Activated naive CD8-positive, alpha-beta T cell (primary cell): ENCODE results near the gene KCNT1.

ENCODE experiments used
- H3K27ac Mint-ChIP-seq: one replicate; pipeline ENCODE4 v1.8.0; 2021; ENCODE audit warnings: mixed read lengths
- H3K27me3 Mint-ChIP-seq: one replicate; pipeline ENCODE4 v1.8.0; 2021; ENCODE audit warnings: mixed read lengths
- H3K36me3 Mint-ChIP-seq: one replicate; pipeline ENCODE4 v1.8.0; 2021; ENCODE audit warnings: mixed read lengths
- H3K4me1 Mint-ChIP-seq: one replicate; pipeline ENCODE4 v1.8.0; 2021; ENCODE audit warnings: low read depth, mixed read lengths
- H3K4me3 Mint-ChIP-seq: one replicate; pipeline ENCODE4 v1.8.0; 2021; ENCODE audit warnings: mild to moderate bottlenecking, mixed read lengths
- H3K9me3 Mint-ChIP-seq: one replicate; pipeline ENCODE4 v1.8.0; 2021; ENCODE audit warnings: low read depth, mixed read lengths

Gene KCNT1

GRCh38 chr9:135718616-135719015 lies 16.6 kb downstream of the KCNT1 start:
- no peak overlapping the region for H3K4me3 Mint-ChIP-seq
- no peaks in the 10 kb centered on the region for H3K9me3 Mint-ChIP-seq
- no peak overlapping the region for H3K27ac Mint-ChIP-seq
- no peaks in the 10 kb centered on the region for H3K36me3 Mint-ChIP-seq
- H3K4me1 Mint-ChIP-seq: peaks cover 3% of the 10 kb centered on the region
- H3K27me3 Mint-ChIP-seq: peaks cover 17% of the 10 kb centered on the region

GRCh38 chr9:135719472-135719871 lies 17.5 kb downstream of the KCNT1 start:
- H3K4me1 Mint-ChIP-seq: peaks cover 3% of the 10 kb centered on the region
- no peak overlapping the region for H3K27ac Mint-ChIP-seq
- H3K27me3 Mint-ChIP-seq: peaks cover 17% of the 10 kb centered on the region
- no peaks in the 10 kb centered on the region for H3K9me3 Mint-ChIP-seq
- no peaks in the 10 kb centered on the region for H3K36me3 Mint-ChIP-seq
- H3K4me3 Mint-ChIP-seq: no peak overlapping the region

GRCh38 chr9:135722365-135722764 lies 20.4 kb downstream of the KCNT1 start:
- Mint-ChIP-seq H3K4me1 (no peaks in the 10 kb centered on the region), H3K4me3 (no peak overlapping the region), H3K9me3 (no peaks in the 10 kb centered on the region), H3K36me3 (no peaks in the 10 kb centered on the region), H3K27me3 (peaks cover 5% of the 10 kb centered on the region), H3K27ac (no peak overlapping the region)

GRCh38 chr9:135724186-135724787 lies 22.3 kb downstream of the KCNT1 start:
- Mint-ChIP-seq H3K27me3 (peaks cover 6% of the 10 kb centered on the region), H3K9me3 (no peaks in the 10 kb centered on the region), H3K4me3 (no peak overlapping the region), H3K27ac (no peak overlapping the region), H3K36me3 (no peaks in the 10 kb centered on the region), H3K4me1 (no peaks in the 10 kb centered on the region)

- peaks cover 6% of the 10 kb centered on the region for H3K27me3 Mint-ChIP-seq
- H3K36me3 Mint-ChIP-seq: no peaks in the 10 kb centered on the region
- H3K9me3 Mint-ChIP-seq: no peaks in the 10 kb centered on the region
- H3K4me3 Mint-ChIP-seq: no peak overlapping the region
- no peak overlapping the region for H3K27ac Mint-ChIP-seq
- no peaks in the 10 kb centered on the region for H3K4me1 Mint-ChIP-seq
These were observed 24.3 kb downstream of the KCNT1 start for GRCh38 chr9:135726138-135726853.

GRCh38 chr9:135727257-135727875 lies 25.4 kb downstream of the KCNT1 start:
- Mint-ChIP-seq H3K27me3 (peaks cover 6% of the 10 kb centered on the region), H3K4me1 (no peaks in the 10 kb centered on the region), H3K36me3 (no peaks in the 10 kb centered on the region), H3K27ac (no peak overlapping the region), H3K4me3 (no peak overlapping the region), H3K9me3 (peaks cover under 1% of the 10 kb centered on the region)

- H3K36me3 Mint-ChIP-seq: no peaks in the 10 kb centered on the region
- H3K9me3 Mint-ChIP-seq: peaks cover 4% of the 10 kb centered on the region
- H3K27me3 Mint-ChIP-seq: peaks cover 6% of the 10 kb centered on the region
- no peak overlapping the region for H3K27ac Mint-ChIP-seq
- H3K4me1 Mint-ChIP-seq: no peaks in the 10 kb centered on the region
- no peak overlapping the region for H3K4me3 Mint-ChIP-seq
These were observed 26.6 kb downstream of the KCNT1 start for GRCh38 chr9:135728436-135729110.

- Mint-ChIP-seq H3K27me3 (peaks cover 8% of the 10 kb centered on the region), H3K36me3 (no peaks in the 10 kb centered on the region), H3K4me3 (no peak overlapping the region), H3K4me1 (no peaks in the 10 kb centered on the region), H3K9me3 (peaks cover 4% of the 10 kb centered on the region), H3K27ac (no peak overlapping the region)
These were observed 27.5 kb downstream of the KCNT1 start for GRCh38 chr9:135729480-135729879.

- Mint-ChIP-seq H3K4me3 (no peak overlapping the region), H3K27ac (no peak overlapping the region), H3K36me3 (no peaks in the 10 kb centered on the region), H3K9me3 (peaks cover 4% of the 10 kb centered on the region), H3K4me1 (no peaks in the 10 kb centered on the region), H3K27me3 (peaks cover 5% of the 10 kb centered on the region)
These were observed 29.5 kb downstream of the KCNT1 start for GRCh38 chr9:135731454-135731853.

GRCh38 chr9:135732569-135733257 lies 30.7 kb downstream of the KCNT1 start:
- Mint-ChIP-seq H3K4me1 (no peaks in the 10 kb centered on the region), H3K27me3 (peaks cover 9% of the 10 kb centered on the region), H3K4me3 (no peak overlapping the region), H3K27ac (no peak overlapping the region), H3K36me3 (no peaks in the 10 kb centered on the region), H3K9me3 (peaks cover 4% of the 10 kb centered on the region)

GRCh38 chr9:135734616-135735144 lies 32.7 kb downstream of the KCNT1 start:
- H3K9me3 Mint-ChIP-seq: peaks cover 4% of the 10 kb centered on the region
- H3K4me1 Mint-ChIP-seq: no peaks in the 10 kb centered on the region
- H3K36me3 Mint-ChIP-seq: no peaks in the 10 kb centered on the region
- H3K27me3 Mint-ChIP-seq: peaks cover 8% of the 10 kb centered on the region
- no peak overlapping the region for H3K27ac Mint-ChIP-seq
- H3K4me3 Mint-ChIP-seq: no peak overlapping the region

- Mint-ChIP-seq H3K27ac (no peak overlapping the region), H3K36me3 (no peaks in the 10 kb centered on the region), H3K4me3 (no peak overlapping the region), H3K9me3 (peaks cover 4% of the 10 kb centered on the region), H3K4me1 (no peaks in the 10 kb centered on the region), H3K27me3 (peaks cover 8% of the 10 kb centered on the region)
These were observed 34.4 kb downstream of the KCNT1 start for GRCh38 chr9:135736272-135736978.

GRCh38 chr9:135736979-135737839 lies 35.2 kb downstream of the KCNT1 start:
- Mint-ChIP-seq H3K4me3 (no peak overlapping the region), H3K4me1 (no peaks in the 10 kb centered on the region), H3K27ac (no peak overlapping the region), H3K27me3 (peaks cover 8% of the 10 kb centered on the region), H3K36me3 (no peaks in the 10 kb centered on the region), H3K9me3 (peaks cover 4% of the 10 kb centered on the region)
